BLaER1 treated with 17β-estradiol and CSF1 and Interleukin-3, amounts not matched to agents 10 nM and 100 nM (cell line): Measurements from ENCODE around the gene ECE1.

Experiments
- H3K27ac ChIP-seq, 11 experiments: shearing (Covaris generic); formaldehyde crosslinking; 2 replicates each; pipeline ENCODE4 v1.8.1; 2022
- H3K27me3 ChIP-seq, 11 experiments: shearing (Covaris generic); formaldehyde crosslinking; 2 replicates each; pipeline ENCODE4 v1.8.1; 2022
- H3K36me3 ChIP-seq, 11 experiments: shearing (Covaris generic); formaldehyde crosslinking; 2 replicates each; pipeline ENCODE4 v1.8.1; 2022
- H3K4me1 ChIP-seq, 10 experiments: shearing (Covaris generic); formaldehyde crosslinking; 2 replicates each; pipeline ENCODE4 v1.8.1; 2022
- H3K4me2 ChIP-seq, 11 experiments: shearing (Covaris generic); formaldehyde crosslinking; 2 replicates each; pipeline ENCODE4 v1.8.1; 2022
- H3K4me3 ChIP-seq, 10 experiments: shearing (Covaris generic); formaldehyde crosslinking; 2 replicates each; pipeline ENCODE4 v1.8.1; 2022
- H3K9ac ChIP-seq, 11 experiments: shearing (Covaris generic); formaldehyde crosslinking; 2 replicates each; pipeline ENCODE4 v1.8.1; 2022
- H3K9me3 ChIP-seq, 11 experiments: shearing (Covaris generic); formaldehyde crosslinking; replicated peaks in 1 of 11; 2 replicates each; pipeline ENCODE4 v1.8.1; 2022
- H4K20me1 ChIP-seq, 11 experiments: shearing (Covaris generic); formaldehyde crosslinking; 2 replicates each; pipeline ENCODE4 v1.8.1; 2022
- Cebpa-rat ChIP-seq, 11 experiments: shearing (Covaris generic); IDR thresholded peaks; 2 replicates each; pipeline ENCODE4 v1.8.1; 2022

The ECE1 gene

GRCh38 chr1:21294266-21294989 lies 4.2 kb upstream of the ECE1 start:
- Histone ChIP-seq H3K4me3 (peak overlapping the region in 8 of 10 experiments; percentile 24 to 51 (median 35); a peak in 13 of 20 replicates), H3K27ac (peak overlapping the region in 10 of 11 experiments; percentile 42 to 95 (median 80); a peak in 20 of 22 replicates), H3K4me2 (peak overlapping the region; percentile 73 to 100 (median 97)), H4K20me1 (peaks cover 0 to 9% (median 0%) of the 10 kb centered on the region in 11 experiments; a peak in 6 of 22 replicates), H3K36me3 (no peaks in the 10 kb centered on the region), H3K27me3 (peaks cover 0 to 45% (median 0%) of the 10 kb centered on the region in 11 experiments; a peak in 7 of 22 replicates), H3K4me1 (peaks cover 60 to 97% (median 94%) of the 10 kb centered on the region in 10 experiments), H3K9me3 (no peaks in the 10 kb centered on the region), H3K9ac (peak overlapping the region in 9 of 11 experiments; percentile 48 to 83 (median 73); a peak in 19 of 22 replicates)
- TF ChIP-seq Cebpa-rat (IDR thresholded peaks at IDR 0.05): peak in 9 of 11 experiments; percentile 26 to 98 (median 72); a peak in 14 of 22 replicates

GRCh38 chr1:21293537-21294265 lies 3.4 kb upstream of the ECE1 start:
- H3K27me3 ChIP-seq: peaks cover 0 to 51% (median 0%) of the 10 kb centered on the region in 11 experiments; a peak in 7 of 22 replicates
- H4K20me1 ChIP-seq: peaks cover 0 to 16% (median 7%) of the 10 kb centered on the region in 11 experiments; a peak in 10 of 22 replicates
- H3K9me3 ChIP-seq: no peaks in the 10 kb centered on the region
- TF ChIP-seq Cebpa-rat (IDR thresholded peaks at IDR 0.05): no peak
- H3K36me3 ChIP-seq: no peaks in the 10 kb centered on the region
- H3K4me1 ChIP-seq: peaks cover 58 to 97% (median 94%) of the 10 kb centered on the region in 10 experiments
- peak overlapping the region in 10 of 11 experiments; percentile 42 to 95 (median 80); a peak in 20 of 22 replicates for H3K27ac ChIP-seq
- H3K4me3 ChIP-seq: peak overlapping the region in 8 of 10 experiments; percentile 24 to 51 (median 35); a peak in 14 of 20 replicates
- peak overlapping the region; percentile 73 to 100 (median 97) for H3K4me2 ChIP-seq
- H3K9ac ChIP-seq: peak overlapping the region in 9 of 11 experiments; percentile 48 to 83 (median 73); a peak in 18 of 22 replicates

GRCh38 chr1:21292984-21293536 lies 2.8 kb upstream of the ECE1 start:
- Histone ChIP-seq H4K20me1 (peaks cover 0 to 23% (median 9%) of the 10 kb centered on the region in 11 experiments; a peak in 10 of 22 replicates), H3K36me3 (no peaks in the 10 kb centered on the region), H3K4me1 (peaks cover 59 to 97% (median 94%) of the 10 kb centered on the region in 10 experiments), H3K27me3 (peaks cover 0 to 47% (median 0%) of the 10 kb centered on the region in 11 experiments; a peak in 7 of 22 replicates), H3K27ac (peak overlapping the region in 9 of 11 experiments; percentile 65 to 95 (median 82); a peak in 18 of 22 replicates), H3K9me3 (no peaks in the 10 kb centered on the region), H3K9ac (peak overlapping the region in 9 of 11 experiments; percentile 48 to 83 (median 73); a peak in 16 of 22 replicates), H3K4me3 (peak overlapping the region in 7 of 10 experiments; percentile 24 to 51 (median 36); a peak in 13 of 20 replicates), H3K4me2 (peak overlapping the region; percentile 73 to 100 (median 97))
- TF ChIP-seq Cebpa-rat (IDR thresholded peaks at IDR 0.05): no peak

- Histone ChIP-seq H3K27me3 (peaks cover 0 to 48% (median 0%) of the 10 kb centered on the region in 11 experiments; a peak in 7 of 22 replicates), H3K4me3 (no peak overlapping the region; a peak in 1 of 20 replicates), H3K36me3 (no peaks in the 10 kb centered on the region), H4K20me1 (peaks cover 0 to 25% (median 9%) of the 10 kb centered on the region in 11 experiments; a peak in 10 of 22 replicates), H3K9ac (peak overlapping the region in 5 of 11 experiments; percentile 73 to 83 (median 79); a peak in 11 of 22 replicates), H3K9me3 (no peaks in the 10 kb centered on the region), H3K4me1 (peaks cover 64 to 97% (median 94%) of the 10 kb centered on the region in 10 experiments), H3K27ac (peak overlapping the region in 6 of 11 experiments; percentile 79 to 95 (median 89); a peak in 10 of 22 replicates), H3K4me2 (peak overlapping the region; percentile 73 to 100 (median 97))
- TF ChIP-seq Cebpa-rat (IDR thresholded peaks at IDR 0.05): no peak
Measured at GRCh38 chr1:21292503-21292983, 2.3 kb upstream of the ECE1 start.

DNA sequence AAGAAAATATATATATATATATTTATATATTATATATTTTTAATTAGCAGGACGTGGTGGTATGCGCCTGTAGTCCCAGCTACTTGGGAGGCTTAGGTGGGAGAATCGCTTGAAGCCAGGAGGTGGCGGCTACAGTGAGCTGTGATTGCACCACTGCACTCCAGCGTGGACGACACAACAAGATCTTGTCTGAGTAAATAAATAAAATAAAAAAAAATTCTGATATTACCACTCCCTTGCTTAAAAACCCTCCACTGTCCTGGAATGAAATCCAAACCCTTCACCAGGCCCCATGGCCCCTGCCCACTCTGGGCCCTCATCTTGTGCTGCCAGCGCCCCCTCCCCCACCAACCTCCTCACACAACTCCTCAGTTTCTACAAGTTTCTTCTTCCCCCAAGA lies 1.7 kb upstream of the ECE1 start:
- H3K4me2 ChIP-seq: peak overlapping the region in 9 of 11 experiments; percentile 91 to 100 (median 97); a peak in 17 of 22 replicates
- H3K9ac ChIP-seq: peak overlapping the region in 2 of 11 experiments; percentile 79 to 83; a peak in 1 of 22 replicates
- no peak overlapping the region for H3K4me3 ChIP-seq

GRCh38 chr1:21291184-21291583 lies 921 bp upstream of the ECE1 start:
- H3K27ac ChIP-seq: peak overlapping the region in 2 of 11 experiments; percentile 80 to 95; a peak in 3 of 22 replicates
- peak overlapping the region in 8 of 11 experiments; percentile 73 to 87 (median 79); a peak in 7 of 22 replicates for H3K9ac ChIP-seq
- no peak for TF ChIP-seq Cebpa-rat (IDR thresholded peaks at IDR 0.05)
- peaks cover 0 to 53% (median 0%) of the 10 kb centered on the region in 11 experiments; a peak in 7 of 22 replicates for H3K27me3 ChIP-seq
- peak overlapping the region; percentile 92 to 100 (median 98) for H3K4me2 ChIP-seq
- H3K4me1 ChIP-seq: peaks cover 64 to 89% (median 82%) of the 10 kb centered on the region in 10 experiments
- no peaks in the 10 kb centered on the region for H3K36me3 ChIP-seq
- no peaks in the 10 kb centered on the region for H3K9me3 ChIP-seq
- peak overlapping the region in 6 of 10 experiments; percentile 61 to 74 (median 66); a peak in 8 of 20 replicates for H3K4me3 ChIP-seq
- peaks cover 0 to 25% (median 9%) of the 10 kb centered on the region in 11 experiments; a peak in 10 of 22 replicates for H4K20me1 ChIP-seq

More for the DNA sequence above, 1.7 kb upstream of the ECE1 start:
- TF ChIP-seq Cebpa-rat (IDR thresholded peaks at IDR 0.05): no peak
- Histone ChIP-seq H4K20me1 (peaks cover 0 to 25% (median 9%) of the 10 kb centered on the region in 11 experiments; a peak in 10 of 22 replicates), H3K9me3 (no peaks in the 10 kb centered on the region), H3K36me3 (no peaks in the 10 kb centered on the region), H3K27me3 (peaks cover 0 to 49% (median 0%) of the 10 kb centered on the region in 11 experiments; a peak in 7 of 22 replicates), H3K4me1 (peaks cover 66 to 97% (median 90%) of the 10 kb centered on the region in 10 experiments), H3K27ac (peak overlapping the region in 3 of 11 experiments; percentile 88 to 95 (median 90); a peak in 4 of 22 replicates)

DNA sequence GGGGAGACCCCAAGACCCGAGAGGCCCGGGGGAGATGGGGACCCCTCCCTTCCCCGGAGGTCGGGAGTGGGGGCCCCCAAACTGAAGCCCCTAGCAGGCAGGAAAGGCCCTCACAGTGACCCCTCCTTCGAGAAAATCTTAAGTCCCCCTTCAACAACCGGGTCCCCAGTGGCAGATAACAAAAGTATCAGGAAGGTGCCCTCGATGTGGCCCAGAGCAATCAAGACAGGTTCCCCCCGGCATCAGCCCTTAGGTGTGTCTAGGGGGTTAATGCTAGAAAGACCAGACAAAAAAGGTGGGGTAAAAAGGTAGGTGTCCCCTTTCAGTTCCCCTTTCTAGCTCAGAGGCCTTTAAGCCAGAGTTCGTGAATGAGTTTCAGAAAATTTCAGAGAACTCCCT lies 282 bp upstream of the ECE1 start:
- Histone ChIP-seq H3K9ac (peak overlapping the region; percentile 59 to 87 (median 78); a peak in 21 of 22 replicates), H3K4me3 (peak overlapping the region; percentile 48 to 74 (median 64)), H3K4me1 (peaks cover 58 to 83% (median 76%) of the 10 kb centered on the region in 10 experiments), H3K9me3 (no peaks in the 10 kb centered on the region), H4K20me1 (peaks cover 0 to 25% (median 9%) of the 10 kb centered on the region in 11 experiments; a peak in 10 of 22 replicates), H3K27ac (peak overlapping the region in 10 of 11 experiments; percentile 47 to 95 (median 75); a peak in 19 of 22 replicates), H3K27me3 (peaks cover 0 to 56% (median 0%) of the 10 kb centered on the region in 11 experiments; a peak in 7 of 22 replicates), H3K4me2 (peak overlapping the region; percentile 92 to 100 (median 98)), H3K36me3 (no peaks in the 10 kb centered on the region)
- TF ChIP-seq Cebpa-rat (IDR thresholded peaks at IDR 0.05): no peak
